AG04450 (cell line): Measurements from ENCODE around the gene TSPAN15. TPM values are rescaled to one million over a fixed set of nuclear protein-coding genes. Genes with fewer than 3 reads are reported as not detected.

Source experiments
- CTCF ChIA-PET: fragments of 300-600, 350-600 bp; formaldehyde crosslinking; extraction: SDS; loops from one replicate; lab custom pipeline; 2022; ENCODE audit warnings: antibody characterized with exemption, inconsistent platforms; lab: Charles Lee
- POLR2A ChIA-PET: fragments of 350-600 bp; formaldehyde crosslinking; extraction: SDS; loops from one replicate; lab custom pipeline; 2021; ENCODE audit warnings: antibody characterized with exemption, inconsistent platforms; lab: Yijun Ruan, JAX
- DNase-seq: peaks from one replicate; pipeline ENCODE4 v3.0.0-alpha.2; 2011; ENCODE audit warnings: low read depth, low spot score
- H3K27ac ChIP-seq: one replicate; pipeline ENCODE4 v1.5.1; 2012; ENCODE audit warnings: low read depth, low read length, control low read depth
- H3K27me3 ChIP-seq: one replicate; pipeline ENCODE4 v1.6.0; 2012; ENCODE audit warnings: low read length; ENCODE audit not compliant: control insufficient read depth, insufficient read depth
- H3K4me3 ChIP-seq: 2 replicates; pipeline ENCODE4 v1.5.1; 2011; ENCODE audit warnings: mild to moderate bottlenecking, low read depth, low read length, control low read depth
- H3K9me3 ChIP-seq: 2 replicates; pipeline ENCODE4 v1.5.1; 2012; ENCODE audit warnings: low read length; ENCODE audit not compliant: control insufficient read depth, insufficient read depth
- CTCF ChIP-seq: IDR thresholded peaks from 2 replicates; pipeline ENCODE4 v1.5.1; 2011; ENCODE audit warnings: low read depth, low read length, control low read depth, inconsistent platforms
- polyA plus RNA-seq: library from polyadenylated mRNA; depleted of rRNA; stranded (reverse); fragments of >200 nt; gene quantifications from 2 replicates; pipeline ENCODE4 v1.2.3, GENCODE V29; 2011

TSPAN15 gene
- polyA plus RNA-seq, 1 experiment = 0.38 TPM

DNA sequence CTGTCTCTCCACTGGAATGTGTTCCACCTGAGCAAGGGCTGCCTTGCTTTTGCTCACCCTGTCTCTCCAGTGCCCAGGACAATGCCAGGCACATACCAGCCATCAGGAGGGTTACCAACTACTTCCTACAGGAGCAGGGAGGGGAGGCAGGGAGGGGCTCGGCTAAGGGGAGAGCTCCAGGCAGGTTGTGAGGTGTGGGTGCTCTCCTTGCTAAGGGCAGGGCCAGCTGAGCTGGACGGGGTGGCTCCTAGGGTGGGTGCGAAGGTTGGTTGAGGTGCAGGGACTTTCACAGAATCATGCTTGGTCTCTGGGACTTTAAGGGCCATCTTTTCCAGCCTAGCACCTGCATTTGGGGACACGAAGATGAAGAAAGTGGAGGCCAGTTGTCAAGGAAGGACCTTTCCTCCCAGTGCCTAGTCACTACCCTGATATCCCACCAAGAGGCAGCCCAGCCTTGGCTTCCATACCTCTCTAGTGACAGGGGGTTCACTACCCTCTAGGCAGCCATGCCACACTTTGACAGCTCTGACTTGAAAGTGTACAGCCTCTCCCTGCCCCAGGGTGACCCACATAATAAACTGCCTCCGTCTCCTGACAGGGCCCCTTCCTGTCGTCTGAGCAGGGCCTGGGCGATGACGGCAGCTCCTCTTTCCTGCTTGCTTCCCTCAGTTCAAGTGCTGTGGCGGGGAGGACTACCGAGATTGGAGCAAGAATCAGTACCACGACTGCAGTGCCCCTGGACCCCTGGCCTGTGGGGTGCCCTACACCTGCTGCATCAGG lies 46.5 kb downstream of the TSPAN15 start:
- Histone ChIP-seq H3K27me3 (peaks cover 32% of the 10 kb centered on the region), H3K9me3 (no peaks in the 10 kb centered on the region), H3K27ac (no peak overlapping the region), H3K4me3 (no peak overlapping the region)
- no peak for DNase-seq
- CTCF ChIA-PET = no interaction called here
- TF ChIP-seq CTCF = no peak
- POLR2A ChIA-PET = no interaction called here

- no peak overlapping the region for H3K4me3 ChIP-seq
- CTCF ChIA-PET = no interaction called here
- POLR2A ChIA-PET = no interaction called here
- no peak for TF ChIP-seq CTCF
- H3K9me3 ChIP-seq = no peaks in the 10 kb centered on the region
- no peak for DNase-seq
- peaks cover 35% of the 10 kb centered on the region for H3K27me3 ChIP-seq
- no peak overlapping the region for H3K27ac ChIP-seq
Observed at GRCh38 chr10:69498711-69499471, 47.6 kb downstream of the TSPAN15 start.

DNA sequence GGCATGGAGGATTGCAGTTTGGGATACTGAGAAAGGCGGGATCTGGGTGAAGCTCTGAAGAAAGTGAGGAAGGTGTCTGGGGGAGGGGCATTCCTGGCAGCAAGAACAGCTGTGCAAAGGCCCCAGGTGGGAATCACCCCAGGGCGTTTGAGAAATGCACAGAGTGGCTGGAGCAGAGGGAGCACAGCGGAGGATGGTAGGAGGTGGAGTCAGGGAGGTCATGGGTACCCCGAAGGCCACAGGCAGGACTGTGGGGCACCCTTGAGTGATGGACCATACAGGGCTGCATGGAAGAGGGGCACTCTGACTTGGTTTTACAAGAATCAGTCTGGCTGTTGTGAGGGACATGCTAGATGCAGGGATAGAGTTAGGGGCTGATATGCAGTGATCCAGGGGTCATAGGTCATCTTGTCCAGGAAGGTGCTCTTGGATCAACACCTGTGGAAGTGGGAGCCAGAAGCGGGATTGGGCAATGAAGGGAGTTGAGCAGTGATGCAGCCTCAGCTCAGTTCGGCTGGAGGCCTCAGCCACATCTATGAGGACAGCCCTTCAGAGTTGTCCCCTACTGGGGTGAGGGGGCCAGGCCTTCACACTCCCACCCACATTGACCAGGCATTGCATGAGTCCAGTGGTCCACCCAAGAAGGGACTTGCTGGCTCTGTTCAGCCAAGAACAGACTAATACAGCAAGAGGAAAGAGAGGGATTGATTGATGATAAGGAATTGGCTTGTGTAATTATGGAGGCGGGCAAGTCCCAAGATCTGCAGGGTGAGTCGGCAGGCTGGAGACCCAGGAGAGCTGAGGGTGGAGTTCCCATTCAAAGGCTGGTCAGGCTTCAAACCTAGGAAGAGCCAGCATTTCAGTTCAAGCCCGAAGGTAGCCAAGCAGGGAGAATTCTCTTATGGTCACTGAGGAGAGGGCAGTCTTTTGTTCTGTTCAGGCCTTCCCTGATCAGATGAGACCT lies 48.7 kb downstream of the TSPAN15 start:
- Histone ChIP-seq H3K9me3 (no peaks in the 10 kb centered on the region), H3K27me3 (peaks cover 41% of the 10 kb centered on the region), H3K27ac (no peak overlapping the region), H3K4me3 (no peak overlapping the region)
- ChIA-PET POLR2A (no interaction called here), CTCF (no interaction called here)
- DNase-seq = no peak
- no peak for TF ChIP-seq CTCF

GRCh38 chr10:69500864-69501468 lies 49.7 kb downstream of the TSPAN15 start:
- POLR2A ChIA-PET = no interaction called here
- CTCF ChIA-PET = no interaction called here
- TF ChIP-seq CTCF = no peak

More at GRCh38 chr10:69500864-69501468, 49.7 kb downstream of the TSPAN15 start:
- peaks cover 37% of the 10 kb centered on the region for H3K27me3 ChIP-seq
- no peaks in the 10 kb centered on the region for H3K9me3 ChIP-seq
- H3K27ac ChIP-seq = no peak overlapping the region
- H3K4me3 ChIP-seq = no peak overlapping the region
- no peak for DNase-seq
